ENCODE results near the gene DPP6.
"Not testable (repeated sequence)": the region's sequence is repeated elsewhere in the genome, so short reads cannot be mapped to it uniquely, and the experiment has no call there.

GRCh38 chr7:154145922-154146706 lies 93.9 kb downstream of the DPP6 start:
- TF ChIP-seq POLR2A, CTCF (IDR thresholded peaks at IDR 0.05): not testable (repeated sequence)
